Fibroblast of lung (primary cell): ENCODE results near the gene GON7. TPM values are rescaled to one million over a fixed set of nuclear protein-coding genes. Genes with fewer than 3 reads are reported as not detected.
A peak's percentile ranks its signal among the peaks of the same experiment; 100 is the strongest.

Experiments
- DNase-seq, 2 donors: peaks; one replicate each; pipeline versions ENCODE4 v3.0.0 to v3.0.0-alpha.2; 2010; ENCODE audit warnings: low read depth in 2 of 2
- H2AFZ ChIP-seq: 2 replicates; pipeline ENCODE4 v1.5.1; 2012; ENCODE audit warnings: low read length, control low read depth, inconsistent platforms
- H3K27ac ChIP-seq: 2 replicates; pipeline ENCODE4 v1.5.1; 2011; ENCODE audit warnings: low read length, control low read depth; ENCODE audit not compliant: insufficient read depth
- H3K27me3 ChIP-seq: 2 replicates; pipeline ENCODE4 v1.5.1; 2011; ENCODE audit warnings: mild to moderate bottlenecking, low read length; ENCODE audit not compliant: control insufficient read depth, insufficient read depth
- H3K36me3 ChIP-seq: 2 replicates; pipeline ENCODE4 v1.5.1; 2011; ENCODE audit warnings: low read length; ENCODE audit not compliant: control insufficient read depth, insufficient read depth
- H3K4me1 ChIP-seq: 2 replicates; pipeline ENCODE4 v1.5.1; 2011; ENCODE audit warnings: low read length; ENCODE audit not compliant: control insufficient read depth, insufficient read depth; ENCODE audit errors: extremely low read depth
- H3K4me2 ChIP-seq: 2 replicates; pipeline ENCODE4 v1.5.1; 2011; ENCODE audit warnings: low read length, control low read depth; ENCODE audit not compliant: insufficient read depth; ENCODE audit errors: extremely low read depth
- H3K4me3 ChIP-seq, 4 experiments: fragments of 200-600 bp in 1 of 4; sonication (generic) in 1 of 4; replicated peaks in 1 of 4; 2 replicates each; pipeline ENCODE4 v1.5.1; 2011 to 2016; ENCODE audit warnings: low read length in 4 of 4, low read depth in 3 of 4, mild to moderate bottlenecking in 3 of 4, control low read depth in 2 of 4, inconsistent platforms in 1 of 4, mixed read lengths in 1 of 4; ENCODE audit not compliant: insufficient read depth in 1 of 4; ENCODE audit errors: control extremely low read depth in 1 of 4
- H3K79me2 ChIP-seq: 2 replicates; pipeline ENCODE4 v1.5.1; 2012; ENCODE audit warnings: mild to moderate bottlenecking, low read length, inconsistent platforms; ENCODE audit not compliant: control insufficient read depth, insufficient read depth
- H3K9ac ChIP-seq: 2 replicates; pipeline ENCODE4 v1.5.1; 2011; ENCODE audit warnings: mild to moderate bottlenecking, low read length, control low read depth; ENCODE audit not compliant: insufficient read depth
- H3K9me3 ChIP-seq: 2 replicates; pipeline ENCODE4 v1.5.1; 2012; ENCODE audit warnings: low read depth, low read length; ENCODE audit not compliant: control insufficient read depth, insufficient read depth
- H4K20me1 ChIP-seq: 2 replicates; pipeline ENCODE4 v1.5.1; 2011; ENCODE audit warnings: low read length; ENCODE audit not compliant: control insufficient read depth, insufficient read depth; ENCODE audit errors: extremely low read depth
- EZH2 ChIP-seq: IDR thresholded peaks from 2 replicates; pipeline ENCODE4 v1.5.1; 2012; ENCODE audit warnings: low read length, control low read depth, mild to moderate bottlenecking; ENCODE audit errors: missing control alignments
- polyA plus RNA-seq, 2 donors: library from polyadenylated mRNA; depleted of rRNA in 1 of 2; stranded (reverse) in 1 of 2; unstranded in 1 of 2; fragments of >200 nt; gene quantifications; 2 replicates each; pipeline ENCODE4 v1.2.1, GENCODE V29; 2011 to 2012; ENCODE audit warnings: missing spikeins in 1 of 2
- total RNA-seq: library from RNA; depleted of rRNA; stranded (reverse); fragments of >200 nt; gene quantifications from 2 replicates; pipeline ENCODE4 v1.2.1, GENCODE V29; 2014
- TF ChIP-seq, protein P1 (sequence below), 2 donors: IDR thresholded peaks in 1 of 2; conservative IDR thresholded peaks in 1 of 2; 1 replicate in 1 of 2; 2 replicates in 1 of 2; pipeline ENCODE4 v1.5.1; 2011 to 2012; ENCODE audit warnings: low read length in 2 of 2, control low read depth in 1 of 2, inconsistent platforms in 1 of 2, low read depth in 1 of 2, mild to moderate bottlenecking in 1 of 2

GON7 gene
- total and polyA plus RNA-seq, 2 donors (not counting 1 experiment from before 2014, with no cell fraction given), result 13.1 to 17.2 TPM

DNA sequence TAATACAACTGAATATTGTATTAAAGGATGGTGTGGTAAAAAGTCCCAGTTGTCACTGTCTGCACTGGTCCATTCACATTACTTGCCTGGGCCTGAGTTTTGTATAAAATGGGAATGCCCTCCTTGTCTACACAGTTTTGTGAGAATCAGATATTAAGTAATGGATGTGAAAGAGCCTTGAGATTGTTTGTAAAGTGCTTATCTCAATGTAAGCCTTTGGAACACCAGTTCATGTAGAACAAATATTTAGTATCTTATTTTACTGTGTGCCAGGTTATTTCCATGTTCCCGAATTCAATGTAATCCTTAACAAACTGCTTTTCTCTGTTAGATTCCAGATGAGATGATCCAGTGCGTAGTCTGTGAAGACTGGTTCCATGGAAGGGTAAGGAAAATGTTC is 7.7 kb upstream of the GON7 start:
- H3K4me1 ChIP-seq, result no peaks in the 10 kb centered on the region
- H3K79me2 ChIP-seq, result peaks cover 2% of the 10 kb centered on the region
- H3K36me3 ChIP-seq, result peaks cover 5% of the 10 kb centered on the region
- H3K27ac ChIP-seq, result no peak overlapping the region
- H4K20me1 ChIP-seq, result no peaks in the 10 kb centered on the region
- H3K27me3 ChIP-seq, result no peaks in the 10 kb centered on the region
- TF ChIP-seq, protein P1, sequence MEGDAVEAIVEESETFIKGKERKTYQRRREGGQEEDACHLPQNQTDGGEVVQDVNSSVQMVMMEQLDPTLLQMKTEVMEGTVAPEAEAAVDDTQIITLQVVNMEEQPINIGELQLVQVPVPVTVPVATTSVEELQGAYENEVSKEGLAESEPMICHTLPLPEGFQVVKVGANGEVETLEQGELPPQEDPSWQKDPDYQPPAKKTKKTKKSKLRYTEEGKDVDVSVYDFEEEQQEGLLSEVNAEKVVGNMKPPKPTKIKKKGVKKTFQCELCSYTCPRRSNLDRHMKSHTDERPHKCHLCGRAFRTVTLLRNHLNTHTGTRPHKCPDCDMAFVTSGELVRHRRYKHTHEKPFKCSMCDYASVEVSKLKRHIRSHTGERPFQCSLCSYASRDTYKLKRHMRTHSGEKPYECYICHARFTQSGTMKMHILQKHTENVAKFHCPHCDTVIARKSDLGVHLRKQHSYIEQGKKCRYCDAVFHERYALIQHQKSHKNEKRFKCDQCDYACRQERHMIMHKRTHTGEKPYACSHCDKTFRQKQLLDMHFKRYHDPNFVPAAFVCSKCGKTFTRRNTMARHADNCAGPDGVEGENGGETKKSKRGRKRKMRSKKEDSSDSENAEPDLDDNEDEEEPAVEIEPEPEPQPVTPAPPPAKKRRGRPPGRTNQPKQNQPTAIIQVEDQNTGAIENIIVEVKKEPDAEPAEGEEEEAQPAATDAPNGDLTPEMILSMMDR (conservative IDR thresholded peaks at IDR 0.05 in 1 of 2, IDR thresholded peaks at IDR 0.05 in 1 of 2; ENCODE audit: low read depth in 1 of 2, low read length in 2 of 2), result no peak
- no peaks in the 10 kb centered on the region for H3K9me3 ChIP-seq
- H3K4me2 ChIP-seq, result no peak overlapping the region
- no peak overlapping the region for H2AFZ ChIP-seq
- H3K4me3 ChIP-seq, result no peak overlapping the region
- no peak overlapping the region for H3K9ac ChIP-seq
- DNase-seq, result no peak

DNA sequence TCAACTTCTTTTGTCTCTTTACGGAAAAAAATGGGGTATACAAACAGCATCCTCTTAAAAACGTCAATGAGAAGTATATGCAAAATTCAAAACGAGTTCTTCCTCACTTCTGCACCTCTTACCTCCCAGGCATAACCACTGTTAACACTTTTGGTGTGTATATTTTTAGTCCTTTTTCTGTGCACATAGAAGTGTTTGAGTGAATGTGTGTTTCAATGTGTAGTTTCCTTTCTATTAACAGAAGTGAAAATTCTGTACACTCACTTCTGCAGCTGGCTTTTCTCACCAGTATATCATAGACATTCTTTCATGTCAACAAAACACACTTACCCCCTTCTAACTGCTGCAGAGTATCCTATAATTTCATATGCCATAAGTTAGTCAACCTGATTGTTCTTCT is 5.6 kb upstream of the GON7 start:
- Histone ChIP-seq H3K36me3 (peaks cover 5% of the 10 kb centered on the region), H2AFZ (no peak overlapping the region), H3K4me2 (no peak overlapping the region), H3K9me3 (no peaks in the 10 kb centered on the region), H4K20me1 (no peaks in the 10 kb centered on the region), H3K27me3 (no peaks in the 10 kb centered on the region), H3K27ac (no peak overlapping the region), H3K9ac (no peak overlapping the region), H3K79me2 (peaks cover 17% of the 10 kb centered on the region), H3K4me1 (peaks cover 2% of the 10 kb centered on the region), H3K4me3 (no peak overlapping the region)
- no peak for DNase-seq
- TF ChIP-seq, protein P1 (conservative IDR thresholded peaks at IDR 0.05 in 1 of 2, IDR thresholded peaks at IDR 0.05 in 1 of 2; ENCODE audit: low read depth in 1 of 2, low read length in 2 of 2), result no peak
- TF ChIP-seq EZH2, result no peak

DNA sequence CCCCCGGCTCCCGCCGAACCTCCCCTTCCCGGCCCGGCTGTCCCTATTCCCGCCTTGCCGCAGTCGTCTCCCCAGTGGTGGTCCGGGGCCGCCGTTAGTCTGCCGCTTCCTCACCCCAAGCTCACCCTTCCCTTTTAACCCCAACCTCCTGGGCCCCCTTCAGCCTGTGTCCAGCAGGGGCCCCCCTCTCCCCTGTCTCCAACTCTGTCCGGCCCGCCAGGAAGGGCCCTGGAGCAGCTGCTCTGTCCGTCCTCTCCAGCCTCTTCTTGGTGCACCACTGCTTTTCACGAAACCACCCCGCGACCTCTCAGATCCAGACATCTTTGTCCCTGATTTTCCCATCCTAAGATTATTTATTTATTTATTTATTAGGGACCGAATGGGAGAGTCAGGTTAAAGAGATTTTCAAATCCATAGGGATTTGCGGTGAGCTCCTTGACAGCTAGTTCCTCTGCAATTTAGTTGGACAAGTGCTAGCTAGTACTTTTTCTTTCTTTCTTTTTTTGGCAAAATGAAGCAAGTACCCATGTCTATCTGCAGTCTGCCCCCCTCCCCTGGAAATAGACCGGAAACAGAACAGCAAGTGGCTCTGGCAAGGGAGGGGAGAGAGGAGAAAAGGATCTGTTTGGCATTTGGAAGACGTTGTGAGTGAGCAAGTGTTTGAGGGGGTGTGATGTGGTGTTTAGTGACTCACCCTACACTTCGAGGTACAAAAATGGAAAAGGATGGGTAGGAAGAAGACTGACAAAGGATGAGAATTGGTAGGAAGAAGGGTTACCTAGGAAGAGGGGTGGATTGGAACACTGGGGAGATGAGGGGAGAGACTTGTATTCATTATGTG is 823 bp upstream of the GON7 start:
- peak overlapping the region; percentile 95 for H2AFZ ChIP-seq
- H3K36me3 ChIP-seq, result no peaks in the 10 kb centered on the region
- no peaks in the 10 kb centered on the region for H3K9me3 ChIP-seq
- DNase-seq, result peak; percentile 55 to 65
- peaks cover 33% of the 10 kb centered on the region for H3K79me2 ChIP-seq
- H3K9ac ChIP-seq, result peak overlapping the region; percentile 73
- peak overlapping the region; percentile 49 to 91 (median 69) for H3K4me3 ChIP-seq
- TF ChIP-seq, protein P1 (conservative IDR thresholded peaks at IDR 0.05 in 1 of 2, IDR thresholded peaks at IDR 0.05 in 1 of 2; ENCODE audit: low read depth in 1 of 2, low read length in 2 of 2), result peak; percentile 27 to 34
- no peak for TF ChIP-seq EZH2
- no peaks in the 10 kb centered on the region for H4K20me1 ChIP-seq
- H3K27me3 ChIP-seq, result no peaks in the 10 kb centered on the region
- H3K4me1 ChIP-seq, result peaks cover 2% of the 10 kb centered on the region
- peak overlapping the region; percentile 77 for H3K27ac ChIP-seq
- peak overlapping the region; percentile 97 for H3K4me2 ChIP-seq
